IMR-90 (cell line): ENCODE measurements around the gene NDUFS2.

Experiments
- CEBPB ChIP-seq: IDR thresholded peaks from 2 replicates; pipeline ENCODE4 v1.6.1; 2012; ENCODE audit warnings: low read depth, low read length, improper control_type of control experiment
- CTCF ChIP-seq: conservative IDR thresholded peaks from 2 replicates; pipeline ENCODE4 v1.5.1; 2012; ENCODE audit warnings: mild to moderate bottlenecking, low read depth, low read length, improper control_type of control experiment
- POLR2A ChIP-seq: IDR thresholded peaks from 2 replicates; pipeline ENCODE4 v1.6.1; 2012; ENCODE audit warnings: mild to moderate bottlenecking, low read depth, low read length
- RAD21 ChIP-seq: IDR thresholded peaks from 2 replicates; pipeline ENCODE4 v1.6.1; 2012; ENCODE audit warnings: low read length, improper control_type of control experiment

GRCh38 chr1:161226759-161227158, 24.6 kb downstream of the NDUFS2 start:
- TF ChIP-seq POLR2A, result no peak
- TF ChIP-seq CTCF, result no peak
- TF ChIP-seq CEBPB, result no peak
- no peak for TF ChIP-seq RAD21
